HG02678 (cell line): Measurements from ENCODE around the gene HSPA6.
"Not testable (repeated sequence)": the region's sequence is repeated elsewhere in the genome, so short reads cannot be mapped to it uniquely, and the experiment has no call there.

Experiments
- ATAC-seq: cut with Tn5 transposase; IDR thresholded peaks from one replicate; pipeline ENCODE4 v1.9.1; 2021; ENCODE audit warnings: mild to moderate bottlenecking, moderate library complexity; ENCODE audit not compliant: unreplicated experiment

The HSPA6 gene

GRCh38 chr1:161557506-161558450 lies 33.4 kb downstream of the HSPA6 start:
- not testable (repeated sequence) for ATAC-seq

GRCh38 chr1:161560960-161561715 lies 36.8 kb downstream of the HSPA6 start:
- not testable (repeated sequence) for ATAC-seq

- ATAC-seq = not testable (repeated sequence)
These were observed 38.1 kb downstream of the HSPA6 start for GRCh38 chr1:161562441-161562840.

GRCh38 chr1:161563522-161563921 lies 39.2 kb downstream of the HSPA6 start:
- not testable (repeated sequence) for ATAC-seq

GRCh38 chr1:161566602-161566960 lies 42.2 kb downstream of the HSPA6 start:
- ATAC-seq = not testable (repeated sequence)

GRCh38 chr1:161571703-161572102 lies 47.4 kb downstream of the HSPA6 start:
- ATAC-seq = not testable (repeated sequence)
